ENCODE results near the gene MRPS15. TPM values are rescaled to one million over a fixed set of nuclear protein-coding genes. Genes with fewer than 3 reads are reported as not detected.
A peak's percentile ranks its signal among the peaks of the same experiment; 100 is the strongest.
"Not testable (repeated sequence)": the region's sequence is repeated elsewhere in the genome, so short reads cannot be mapped to it uniquely, and the experiment has no call there.

MRPS15 gene
- total RNA-seq, 1 donor = 56.2 TPM

GRCh38 chr1:36506276-36506920 is 42.2 kb upstream of the MRPS15 start:
- TF ChIP-seq CTCF (IDR thresholded peaks at IDR 0.05; ENCODE audit: insufficient read depth, low read length) = no peak

GRCh38 chr1:36503733-36504132 is 39.5 kb upstream of the MRPS15 start:
- no peak for DNase-seq (ENCODE audit: low read depth)
- TF ChIP-seq CTCF (IDR thresholded peaks at IDR 0.05; ENCODE audit: insufficient read depth, low read length) = no peak

More at GRCh38 chr1:36506276-36506920, 42.2 kb upstream of the MRPS15 start:
- no peak overlapping the region for H3K4me3 ChIP-seq (ENCODE audit: low read depth, low read length)
- DNase-seq (ENCODE audit: low read depth) = no peak

GRCh38 chr1:36503159-36503558 is 39.0 kb upstream of the MRPS15 start:
- TF ChIP-seq CTCF (IDR thresholded peaks at IDR 0.05; ENCODE audit: insufficient read depth, low read length) = no peak
- DNase-seq (ENCODE audit: low read depth) = no peak
- no peak overlapping the region for H3K4me3 ChIP-seq (ENCODE audit: low read depth, low read length)

More at GRCh38 chr1:36503733-36504132, 39.5 kb upstream of the MRPS15 start:
- H3K4me3 ChIP-seq (ENCODE audit: low read depth, low read length) = no peak overlapping the region

- no peak for TF ChIP-seq CTCF (IDR thresholded peaks at IDR 0.05; ENCODE audit: insufficient read depth, low read length)
- DNase-seq (ENCODE audit: low read depth) = no peak
- H3K4me3 ChIP-seq (ENCODE audit: low read depth, low read length) = no peak overlapping the region
These were observed 38.4 kb upstream of the MRPS15 start for GRCh38 chr1:36502616-36503015.

- not testable (repeated sequence) for H3K4me3 ChIP-seq (ENCODE audit: low read depth, low read length); DNase-seq (ENCODE audit: low read depth)
These were observed 37.7 kb upstream of the MRPS15 start for GRCh38 chr1:36501911-36502310.

GRCh38 chr1:36497207-36497606 is 33.0 kb upstream of the MRPS15 start:
- H3K4me3 ChIP-seq (ENCODE audit: low read depth, low read length) = no peak overlapping the region
- TF ChIP-seq CTCF (IDR thresholded peaks at IDR 0.05; ENCODE audit: insufficient read depth, low read length) = no peak
- peak; percentile 30 for DNase-seq (ENCODE audit: low read depth)

- no peak overlapping the region for H3K4me3 ChIP-seq (ENCODE audit: low read depth, low read length)
- DNase-seq (ENCODE audit: low read depth) = no peak
- TF ChIP-seq CTCF (IDR thresholded peaks at IDR 0.05; ENCODE audit: insufficient read depth, low read length) = no peak
These were observed 30.8 kb upstream of the MRPS15 start for GRCh38 chr1:36494971-36495370.

All from fibroblast of the aortic adventitia (primary cell).